DND-41 (cell line): ENCODE data around the gene ROPN1B.
A peak's percentile ranks its signal among the peaks of the same experiment; 100 is the strongest.

ENCODE experiments used
- ATAC-seq: fragments of 200-7000 bp; cut with Tn5 transposase; 3 replicates; pipeline ENCODE4 v1.9.1; 2021; ENCODE audit warnings: low read depth; ENCODE audit not compliant: insufficient read depth
- DNase-seq: peaks from one replicate; pipeline ENCODE4 v3.0.0-alpha.2; 2020
- H2AFZ ChIP-seq: 2 replicates; pipeline ENCODE4 v1.6.0; 2012; ENCODE audit warnings: low read depth, low read length
- H3K27ac ChIP-seq: 2 replicates; pipeline ENCODE4 v1.5.1; 2012; ENCODE audit warnings: low read length, inconsistent platforms
- H3K27me3 ChIP-seq: fragments of 200-600 bp; sonication (generic); 2 replicates; pipeline ENCODE4 v1.6.0; 2012; ENCODE audit warnings: low read length, mild to moderate bottlenecking, inconsistent platforms; ENCODE audit not compliant: insufficient read depth, poor library complexity
- H3K36me3 ChIP-seq: 2 replicates; pipeline ENCODE4 v1.5.1; 2012; ENCODE audit warnings: low read length, inconsistent platforms; ENCODE audit not compliant: insufficient read depth
- H3K4me1 ChIP-seq: 2 replicates; pipeline ENCODE4 v1.5.1; 2012; ENCODE audit warnings: mild to moderate bottlenecking, low read length; ENCODE audit not compliant: insufficient read depth
- H3K4me2 ChIP-seq: 2 replicates; pipeline ENCODE4 v1.6.0; 2012; ENCODE audit warnings: mild to moderate bottlenecking, moderate library complexity, low read length, inconsistent platforms; ENCODE audit not compliant: insufficient read depth
- H3K4me3 ChIP-seq, 2 experiments: fragments of 200-600 bp in 1 of 2; shearing (Covaris generic) in 1 of 2; 2 replicates each; pipeline ENCODE4 v1.5.1; 2012 to 2016; ENCODE audit warnings: inconsistent platforms in 2 of 2, low read length in 2 of 2, mild to moderate bottlenecking in 2 of 2, low read depth in 1 of 2, moderate library complexity in 1 of 2
- H3K79me2 ChIP-seq: 2 replicates; pipeline ENCODE4 v1.6.0; 2012; ENCODE audit warnings: low read length, inconsistent platforms; ENCODE audit not compliant: insufficient read depth
- H3K9ac ChIP-seq: 2 replicates; pipeline ENCODE4 v1.6.0; 2012; ENCODE audit warnings: low read depth, mild to moderate bottlenecking, inconsistent platforms, low read length, moderate library complexity
- H3K9me3 ChIP-seq: 2 replicates; pipeline ENCODE4 v1.5.1; 2012; ENCODE audit warnings: low read length, moderate library complexity, mild to moderate bottlenecking, inconsistent platforms; ENCODE audit not compliant: insufficient read depth, severe bottlenecking
- H4K20me1 ChIP-seq: 2 replicates; pipeline ENCODE4 v1.6.0; 2012; ENCODE audit warnings: low read length; ENCODE audit not compliant: insufficient read depth
- EZH2 ChIP-seq: IDR thresholded peaks from 3 replicates; pipeline ENCODE4 v1.6.1; 2012; ENCODE audit warnings: borderline replicate concordance, low read depth, mild to moderate bottlenecking, moderate library complexity, low read length, inconsistent platforms; ENCODE audit not compliant: severe bottlenecking
- TF ChIP-seq, protein P1 (sequence below): IDR thresholded peaks from 2 replicates; pipeline ENCODE4 v1.5.1; 2012; ENCODE audit warnings: borderline replicate concordance, low read length, moderate library complexity, mild to moderate bottlenecking; ENCODE audit not compliant: poor library complexity, severe bottlenecking; ENCODE audit errors: extremely low read depth

ROPN1B gene

GRCh38 chr3:126025862-126026261, 56.9 kb downstream of the ROPN1B start:
- TF ChIP-seq, protein P1, sequence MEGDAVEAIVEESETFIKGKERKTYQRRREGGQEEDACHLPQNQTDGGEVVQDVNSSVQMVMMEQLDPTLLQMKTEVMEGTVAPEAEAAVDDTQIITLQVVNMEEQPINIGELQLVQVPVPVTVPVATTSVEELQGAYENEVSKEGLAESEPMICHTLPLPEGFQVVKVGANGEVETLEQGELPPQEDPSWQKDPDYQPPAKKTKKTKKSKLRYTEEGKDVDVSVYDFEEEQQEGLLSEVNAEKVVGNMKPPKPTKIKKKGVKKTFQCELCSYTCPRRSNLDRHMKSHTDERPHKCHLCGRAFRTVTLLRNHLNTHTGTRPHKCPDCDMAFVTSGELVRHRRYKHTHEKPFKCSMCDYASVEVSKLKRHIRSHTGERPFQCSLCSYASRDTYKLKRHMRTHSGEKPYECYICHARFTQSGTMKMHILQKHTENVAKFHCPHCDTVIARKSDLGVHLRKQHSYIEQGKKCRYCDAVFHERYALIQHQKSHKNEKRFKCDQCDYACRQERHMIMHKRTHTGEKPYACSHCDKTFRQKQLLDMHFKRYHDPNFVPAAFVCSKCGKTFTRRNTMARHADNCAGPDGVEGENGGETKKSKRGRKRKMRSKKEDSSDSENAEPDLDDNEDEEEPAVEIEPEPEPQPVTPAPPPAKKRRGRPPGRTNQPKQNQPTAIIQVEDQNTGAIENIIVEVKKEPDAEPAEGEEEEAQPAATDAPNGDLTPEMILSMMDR: no peak
- TF ChIP-seq EZH2: no peak
- peaks cover 24% of the 10 kb centered on the region for H3K9me3 ChIP-seq
- H3K4me2 ChIP-seq: no peak overlapping the region
- no peak overlapping the region for H2AFZ ChIP-seq
- H3K79me2 ChIP-seq: no peaks in the 10 kb centered on the region
- DNase-seq: no peak
- H3K4me3 ChIP-seq: no peak overlapping the region
- no peaks in the 10 kb centered on the region for H3K4me1 ChIP-seq
- H3K36me3 ChIP-seq: 0 out of 2 replicates have a peak, but pooled peaks cover 5% of the 10 kb centered on the region
- H3K9ac ChIP-seq: no peak overlapping the region
- H3K27ac ChIP-seq: no peak overlapping the region
- no peaks in the 10 kb centered on the region for H3K27me3 ChIP-seq
- H4K20me1 ChIP-seq: no peaks in the 10 kb centered on the region
- 0 out of 3 replicates have a peak, but pooled peaks have one; percentile 17 for ATAC-seq

DNA sequence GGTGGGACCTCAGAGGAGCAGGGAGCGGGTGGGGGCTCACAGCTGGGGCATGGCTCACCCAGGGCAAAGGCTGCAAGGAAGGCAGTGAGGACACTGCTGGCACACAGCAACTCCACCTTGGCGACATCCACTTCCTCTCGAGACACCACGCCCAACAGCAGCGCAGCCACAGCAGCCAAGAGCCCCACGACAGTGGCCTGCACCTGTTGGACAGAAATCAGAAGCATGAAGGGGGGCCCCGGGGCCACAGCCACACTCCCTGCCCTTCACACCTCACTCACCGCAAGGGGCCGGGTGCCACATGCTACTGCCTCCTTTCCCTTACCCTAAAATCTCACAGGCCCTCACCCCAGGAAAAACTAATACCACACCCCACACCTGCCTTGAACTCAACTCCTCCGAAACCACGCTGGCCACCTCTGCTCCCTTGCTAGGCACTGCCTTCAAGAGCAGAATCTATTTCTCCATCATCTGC, 57.3 kb downstream of the ROPN1B start:
- H2AFZ ChIP-seq: no peak overlapping the region
- no peaks in the 10 kb centered on the region for H3K79me2 ChIP-seq
- H4K20me1 ChIP-seq: no peaks in the 10 kb centered on the region
- peaks cover 24% of the 10 kb centered on the region for H3K9me3 ChIP-seq
- 0 out of 2 replicates have a peak, but pooled peaks cover 5% of the 10 kb centered on the region for H3K36me3 ChIP-seq
- peak; percentile 11 for DNase-seq
- peak; percentile 33; the same call in 1 of the 3 replicates for ATAC-seq
- no peak overlapping the region for H3K27ac ChIP-seq
- H3K27me3 ChIP-seq: no peaks in the 10 kb centered on the region
- no peak overlapping the region for H3K4me3 ChIP-seq
- no peak overlapping the region for H3K9ac ChIP-seq
- H3K4me2 ChIP-seq: no peak overlapping the region
- TF ChIP-seq EZH2: no peak
- TF ChIP-seq, protein P1: no peak
- H3K4me1 ChIP-seq: no peaks in the 10 kb centered on the region

DNA sequence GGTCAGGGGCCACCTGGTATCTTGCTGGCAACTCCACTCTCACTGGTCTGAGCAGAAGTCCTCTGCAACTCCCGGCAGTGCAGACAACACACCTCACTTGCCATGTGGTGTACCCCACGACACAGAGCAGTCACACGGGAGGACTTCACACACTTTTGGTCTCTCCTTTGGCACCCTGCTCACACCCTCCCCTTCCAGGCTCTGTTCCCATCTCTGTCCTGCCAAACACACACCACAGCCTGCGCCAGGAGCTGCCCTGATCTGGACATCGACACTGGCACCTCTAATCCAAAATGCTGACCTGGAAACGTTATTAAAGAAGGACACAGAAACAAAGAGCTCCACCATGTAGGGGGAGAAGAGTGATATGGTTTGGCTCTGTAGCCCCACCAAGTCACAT, 57.8 kb downstream of the ROPN1B start:
- no peak overlapping the region for H3K4me2 ChIP-seq
- H3K4me3 ChIP-seq: no peak overlapping the region
- H3K9ac ChIP-seq: no peak overlapping the region
- H3K27me3 ChIP-seq: no peaks in the 10 kb centered on the region
- H3K79me2 ChIP-seq: no peaks in the 10 kb centered on the region
- 0 out of 2 replicates have a peak, but pooled peaks cover 5% of the 10 kb centered on the region for H3K36me3 ChIP-seq
- no peak overlapping the region for H3K27ac ChIP-seq
- TF ChIP-seq, protein P1: no peak
- TF ChIP-seq EZH2: no peak
- ATAC-seq: no peak
- H3K4me1 ChIP-seq: no peaks in the 10 kb centered on the region
- H2AFZ ChIP-seq: no peak overlapping the region
- H4K20me1 ChIP-seq: no peaks in the 10 kb centered on the region
- peaks cover 24% of the 10 kb centered on the region for H3K9me3 ChIP-seq
- DNase-seq: no peak

DNA sequence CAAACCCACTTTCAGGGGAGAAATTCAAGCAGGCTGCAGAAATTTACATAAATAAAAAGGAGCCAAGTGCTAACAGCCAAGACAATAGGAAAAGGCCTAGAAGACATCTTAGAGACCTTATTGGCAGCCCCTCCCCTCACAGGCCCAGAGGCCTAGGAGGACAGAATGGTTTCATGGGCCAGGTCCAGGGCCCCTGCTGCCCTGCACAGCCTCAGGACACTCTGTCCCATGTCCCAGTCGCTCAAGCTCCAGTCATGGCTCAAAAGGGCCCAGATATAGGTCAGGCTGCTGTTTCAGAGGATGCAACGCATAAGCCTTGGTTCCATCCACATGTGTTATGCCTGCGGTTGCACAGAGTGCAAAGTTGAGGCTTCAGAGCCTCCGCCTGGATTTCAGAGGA, 59.1 kb downstream of the ROPN1B start:
- Histone ChIP-seq H3K9me3 (peaks cover 24% of the 10 kb centered on the region), H3K27ac (no peak overlapping the region), H3K4me3 (no peak overlapping the region), H3K9ac (no peak overlapping the region), H3K4me1 (no peaks in the 10 kb centered on the region), H3K36me3 (0 out of 2 replicates have a peak, but pooled peaks cover 5% of the 10 kb centered on the region), H4K20me1 (no peaks in the 10 kb centered on the region), H3K27me3 (no peaks in the 10 kb centered on the region), H3K4me2 (no peak overlapping the region), H2AFZ (no peak overlapping the region), H3K79me2 (no peaks in the 10 kb centered on the region)
- DNase-seq: no peak
- TF ChIP-seq, protein P1: no peak
- no peak for TF ChIP-seq EZH2
- no peak for ATAC-seq
